Measurements from ENCODE around the gene ABCD3. TPM values are rescaled to one million over a fixed set of nuclear protein-coding genes. Genes with fewer than 3 reads are reported as not detected.

ABCD3 gene
- total RNA-seq, 2 donors from 2014 or later, result 35.5 to 38.5 TPM

GRCh38 chr1:94468708-94469107, 50.5 kb downstream of the ABCD3 start:
- no peak for TF ChIP-seq POLR2AphosphoS5 (IDR thresholded peaks at IDR 0.05)
- TF ChIP-seq POLR2A (IDR thresholded peaks at IDR 0.05), result no peak
- no peak for TF ChIP-seq CTCF (IDR thresholded peaks at IDR 0.05)
- H3K4me3 ChIP-seq, result no peak overlapping the region
- no peaks in the 10 kb centered on the region for H3K36me3 ChIP-seq
- no peaks in the 10 kb centered on the region for H3K9me3 ChIP-seq
- H3K27me3 ChIP-seq (replicated peaks; ENCODE audit: insufficient read depth), result no peaks in the 10 kb centered on the region
- H3K27ac ChIP-seq, result no peak overlapping the region
- intact Hi-C loops (cut with DNase I), result loop anchor here (10.0 kb wide), 2 partner anchors 134 to 444 kb away; no protein-coding TSS in a partner anchor
- H3K4me1 ChIP-seq (replicated peaks), result no peaks in the 10 kb centered on the region
- DNase-seq (ENCODE audit: low spot score), result no peak

GRCh38 chr1:94471271-94471670, 53.1 kb downstream of the ABCD3 start:
- no peak for DNase-seq (ENCODE audit: low spot score)
- TF ChIP-seq CTCF (IDR thresholded peaks at IDR 0.05), result no peak
- no peak for TF ChIP-seq POLR2A (IDR thresholded peaks at IDR 0.05)
- TF ChIP-seq POLR2AphosphoS5 (IDR thresholded peaks at IDR 0.05), result no peak
- Histone ChIP-seq H3K27ac (no peak overlapping the region), H3K9me3 (no peaks in the 10 kb centered on the region), H3K36me3 (no peaks in the 10 kb centered on the region), H3K27me3 (replicated peaks; ENCODE audit: insufficient read depth) (no peaks in the 10 kb centered on the region), H3K4me3 (no peak overlapping the region), H3K4me1 (replicated peaks) (no peaks in the 10 kb centered on the region)
- intact Hi-C loops (cut with DNase I), result no loop called here
- 95% methylated on average over 2 of the region's 2 CpGs for WGBS

GRCh38 chr1:94475232-94475631, 57.0 kb downstream of the ABCD3 start:
- intact Hi-C loops (cut with DNase I), result no loop called here
- Histone ChIP-seq H3K4me1 (replicated peaks) (no peaks in the 10 kb centered on the region), H3K4me3 (no peak overlapping the region), H3K9me3 (no peaks in the 10 kb centered on the region), H3K36me3 (no peaks in the 10 kb centered on the region), H3K27me3 (replicated peaks; ENCODE audit: insufficient read depth) (no peaks in the 10 kb centered on the region), H3K27ac (no peak overlapping the region)
- DNase-seq (ENCODE audit: low spot score), result no peak
- TF ChIP-seq CTCF (IDR thresholded peaks at IDR 0.05) (no peak), POLR2AphosphoS5 (IDR thresholded peaks at IDR 0.05) (no peak), POLR2A (IDR thresholded peaks at IDR 0.05) (no peak)

GRCh38 chr1:94479682-94480081, 61.5 kb downstream of the ABCD3 start:
- no peaks in the 10 kb centered on the region for H3K36me3 ChIP-seq
- no peak overlapping the region for H3K27ac ChIP-seq
- H3K4me3 ChIP-seq, result no peak overlapping the region
- no peaks in the 10 kb centered on the region for H3K9me3 ChIP-seq
- no peaks in the 10 kb centered on the region for H3K4me1 ChIP-seq (replicated peaks)
- no peaks in the 10 kb centered on the region for H3K27me3 ChIP-seq (replicated peaks; ENCODE audit: insufficient read depth)
- intact Hi-C loops (cut with DNase I), result loop anchor here (5.0 kb wide), 1 partner anchor 323 kb away; no protein-coding TSS in a partner anchor
- WGBS, result 87% methylated on average over 3 of the region's 3 CpGs
- no peak for DNase-seq (ENCODE audit: low spot score)
- TF ChIP-seq POLR2A (IDR thresholded peaks at IDR 0.05) (no peak), POLR2AphosphoS5 (IDR thresholded peaks at IDR 0.05) (no peak), CTCF (IDR thresholded peaks at IDR 0.05) (no peak)

GRCh38 chr1:94481473-94481933, 63.3 kb downstream of the ABCD3 start:
- H3K4me3 ChIP-seq, result no peak overlapping the region
- DNase-seq (ENCODE audit: low spot score), result peak; percentile 46
- H3K27ac ChIP-seq, result no peak overlapping the region
- no peaks in the 10 kb centered on the region for H3K36me3 ChIP-seq
- 10% methylated on average over 4 of the region's 4 CpGs for WGBS
- no peaks in the 10 kb centered on the region for H3K4me1 ChIP-seq (replicated peaks)
- H3K9me3 ChIP-seq, result no peaks in the 10 kb centered on the region
- H3K27me3 ChIP-seq (replicated peaks; ENCODE audit: insufficient read depth), result no peaks in the 10 kb centered on the region
- peak; percentile 55 for TF ChIP-seq POLR2AphosphoS5 (IDR thresholded peaks at IDR 0.05)
- no peak for TF ChIP-seq POLR2A (IDR thresholded peaks at IDR 0.05)
- TF ChIP-seq CTCF (IDR thresholded peaks at IDR 0.05), result peak; percentile 48 to 75 (median 67)
- intact Hi-C loops (cut with DNase I), result loop anchor here (5.0 kb wide), 1 partner anchor 321 kb away; no protein-coding TSS in a partner anchor
